Activated naive CD8-positive, alpha-beta T cell treated with anti-CD3 and anti-CD28 coated beads, Interleukin-2, amount 10 ng/mL, durations not matched to agents 7 days and 5 days (primary cell): ENCODE results near the gene FAAP100. TPM values are rescaled to one million over a fixed set of nuclear protein-coding genes. Genes with fewer than 3 reads are reported as not detected.

Experiments used
- ATAC-seq: fragments of 150-1000 bp; cut with Tn5 transposase; one replicate; pipeline ENCODE4 v1.10.0; 2021; ENCODE audit warnings: low read depth, moderate library complexity
- POLR2A ChIA-PET: fragments of 350-600 bp; sonication (Branson Sonifier 250); formaldehyde crosslinking; loops from one replicate; lab custom pipeline; 2021; ENCODE audit warnings: antibody characterized with exemption; lab: Charles Lee
- DNase-seq: peaks from one replicate; pipeline ENCODE4 v3.0.0; 2021
- H3K27ac Mint-ChIP-seq: one replicate; pipeline ENCODE4 v1.8.0; 2022; ENCODE audit warnings: mild to moderate bottlenecking, mixed read lengths
- H3K27me3 Mint-ChIP-seq: one replicate; pipeline ENCODE4 v1.8.0; 2022; ENCODE audit warnings: mild to moderate bottlenecking, moderate library complexity, mixed read lengths
- H3K36me3 Mint-ChIP-seq: one replicate; pipeline ENCODE4 v1.8.0; 2021; ENCODE audit warnings: mild to moderate bottlenecking, mixed read lengths
- H3K4me1 Mint-ChIP-seq: one replicate; pipeline ENCODE4 v1.8.0; 2021; ENCODE audit warnings: mixed read lengths
- H3K4me3 Mint-ChIP-seq: one replicate; pipeline ENCODE4 v1.8.0; 2022; ENCODE audit warnings: mild to moderate bottlenecking, moderate library complexity, mixed read lengths
- H3K9me3 Mint-ChIP-seq: one replicate; pipeline ENCODE4 v1.8.0; 2021; ENCODE audit warnings: mixed read lengths
- total RNA-seq, 2 experiments: library from RNA; stranded (reverse); gene quantifications; one replicate each; pipeline ENCODE4 v1.2.3, GENCODE V29; 2021

Gene FAAP100
- total RNA-seq, 2 experiments from 2014 or later, result 40.7 to 43.1 TPM

- H3K27me3 Mint-ChIP-seq, result no peaks in the 10 kb centered on the region
- H3K4me3 Mint-ChIP-seq, result no peak within 1 kb of the TSS
- no peaks in the 10 kb centered on the region for H3K4me1 Mint-ChIP-seq
- H3K36me3 Mint-ChIP-seq, result no peaks in the 10 kb centered on the region
- no peak for DNase-seq
- no peak for ATAC-seq
- no peaks in the 10 kb centered on the region for H3K9me3 Mint-ChIP-seq
- POLR2A ChIA-PET, result no interaction called here
- H3K27ac Mint-ChIP-seq, result no peak within 1 kb of the TSS
Observed at GRCh38 chr17:81527591-81528383, 24.4 kb downstream of the FAAP100 start, which contains the start of gene FSCN2. TSS of gene FSCN2 (plus strand) at chr17:81528377. CDS start at chr17:81528532, 155 bp downstream.

DNA sequence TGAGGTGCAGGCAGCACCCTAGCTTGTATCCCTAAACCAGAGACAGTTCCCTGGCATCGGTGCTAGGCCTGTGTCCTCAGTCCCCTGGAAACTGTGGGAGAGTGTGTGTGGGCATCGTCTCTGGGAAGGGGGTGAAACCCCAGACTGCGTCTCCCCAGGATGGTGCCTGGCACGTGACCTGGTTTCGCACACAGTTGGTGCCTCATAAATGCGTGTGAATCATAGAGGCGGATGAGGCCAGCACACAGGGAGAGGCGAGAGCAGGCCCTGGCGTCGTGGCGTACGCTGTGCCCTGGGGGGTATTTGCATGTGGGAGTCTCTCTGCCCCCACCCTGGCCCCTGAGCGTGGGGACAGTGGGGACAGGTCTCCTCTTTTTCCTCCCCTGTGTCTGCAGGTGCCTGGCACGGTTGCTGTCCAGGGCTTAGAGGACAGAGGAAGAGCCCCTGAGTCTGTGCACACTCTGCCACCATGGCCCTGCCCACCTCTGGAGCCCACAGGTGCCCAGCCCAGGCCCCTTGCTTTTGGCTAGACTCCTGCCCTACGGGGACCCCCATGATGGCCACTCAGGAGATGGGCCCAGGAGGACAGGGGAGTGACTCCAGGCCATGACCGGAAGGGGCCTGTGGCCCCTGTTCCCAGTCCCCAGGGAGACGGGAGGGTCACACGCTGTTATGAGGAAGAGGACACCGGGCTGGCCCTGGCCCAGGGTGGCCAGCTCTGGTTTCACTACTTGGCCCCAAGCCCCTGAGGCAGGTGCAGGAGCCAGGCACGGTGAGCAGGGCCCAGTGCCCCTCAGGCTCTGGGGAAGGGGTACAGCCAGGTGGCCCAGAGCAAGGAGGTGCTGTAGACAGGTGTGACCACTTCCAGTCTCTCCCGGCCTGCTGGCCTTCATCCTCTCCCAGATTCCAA is 25.2 kb downstream of the FAAP100 start:
- Mint-ChIP-seq H3K27ac (no peak overlapping the region), H3K9me3 (no peaks in the 10 kb centered on the region), H3K36me3 (no peaks in the 10 kb centered on the region), H3K27me3 (no peaks in the 10 kb centered on the region), H3K4me1 (no peaks in the 10 kb centered on the region), H3K4me3 (no peak overlapping the region)
- no peak for DNase-seq
- ATAC-seq, result no peak
- POLR2A ChIA-PET, result no interaction called here

GRCh38 chr17:81524865-81525159 is 27.3 kb downstream of the FAAP100 start:
- no peaks in the 10 kb centered on the region for H3K36me3 Mint-ChIP-seq
- H3K4me3 Mint-ChIP-seq, result no peak overlapping the region
- DNase-seq (no peak), ATAC-seq (no peak)
- H3K9me3 Mint-ChIP-seq, result no peaks in the 10 kb centered on the region
- no peak overlapping the region for H3K27ac Mint-ChIP-seq
- H3K4me1 Mint-ChIP-seq, result no peaks in the 10 kb centered on the region
- POLR2A ChIA-PET, result no interaction called here
- peaks cover 5% of the 10 kb centered on the region for H3K27me3 Mint-ChIP-seq

DNA sequence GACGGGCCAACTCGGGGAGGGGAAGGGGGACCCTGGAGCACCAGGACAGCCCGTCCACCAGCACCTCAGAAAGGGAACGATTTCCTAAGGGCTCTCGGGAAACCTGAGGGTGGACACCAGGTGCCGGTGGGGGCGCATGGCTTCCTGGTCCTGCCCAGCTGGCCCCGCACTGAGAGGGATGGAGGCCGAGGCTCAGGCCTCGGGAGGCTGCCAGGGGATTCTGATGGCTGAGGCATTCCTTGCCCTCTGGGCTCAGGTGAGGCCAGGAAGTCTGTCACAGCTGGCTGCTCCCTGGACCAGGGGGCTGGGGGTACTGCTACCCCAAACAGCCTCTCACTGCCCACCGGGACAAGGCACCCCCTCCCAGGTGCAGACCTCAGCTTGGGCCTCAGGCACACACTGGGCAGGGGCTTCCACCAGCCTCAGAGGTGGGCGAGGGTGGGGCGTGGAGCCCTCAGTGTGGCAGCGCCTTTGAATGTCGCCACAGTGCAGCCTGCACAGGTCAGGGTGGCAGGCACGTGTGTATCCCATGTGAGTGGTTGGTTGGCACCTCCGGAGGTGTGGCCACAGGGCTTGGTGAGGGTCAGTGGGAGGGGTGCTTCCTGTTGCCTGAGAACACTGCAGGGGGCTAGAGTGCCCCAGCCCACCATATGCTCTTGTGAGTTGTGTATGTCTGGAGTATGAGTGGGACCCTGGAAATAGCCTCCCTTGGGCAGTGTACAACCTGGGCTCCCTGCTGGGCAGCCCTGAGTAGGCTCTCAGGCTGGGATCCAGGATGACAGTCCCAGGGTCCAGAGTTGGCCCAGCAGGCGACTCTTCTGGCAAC is 27.9 kb downstream of the FAAP100 start:
- H3K27ac Mint-ChIP-seq, result no peak overlapping the region
- peaks cover 5% of the 10 kb centered on the region for H3K27me3 Mint-ChIP-seq
- DNase-seq (no peak), ATAC-seq (no peak)
- H3K4me1 Mint-ChIP-seq, result no peaks in the 10 kb centered on the region
- POLR2A ChIA-PET, result no interaction called here
- H3K9me3 Mint-ChIP-seq, result no peaks in the 10 kb centered on the region
- no peaks in the 10 kb centered on the region for H3K36me3 Mint-ChIP-seq
- H3K4me3 Mint-ChIP-seq, result no peak overlapping the region

DNA sequence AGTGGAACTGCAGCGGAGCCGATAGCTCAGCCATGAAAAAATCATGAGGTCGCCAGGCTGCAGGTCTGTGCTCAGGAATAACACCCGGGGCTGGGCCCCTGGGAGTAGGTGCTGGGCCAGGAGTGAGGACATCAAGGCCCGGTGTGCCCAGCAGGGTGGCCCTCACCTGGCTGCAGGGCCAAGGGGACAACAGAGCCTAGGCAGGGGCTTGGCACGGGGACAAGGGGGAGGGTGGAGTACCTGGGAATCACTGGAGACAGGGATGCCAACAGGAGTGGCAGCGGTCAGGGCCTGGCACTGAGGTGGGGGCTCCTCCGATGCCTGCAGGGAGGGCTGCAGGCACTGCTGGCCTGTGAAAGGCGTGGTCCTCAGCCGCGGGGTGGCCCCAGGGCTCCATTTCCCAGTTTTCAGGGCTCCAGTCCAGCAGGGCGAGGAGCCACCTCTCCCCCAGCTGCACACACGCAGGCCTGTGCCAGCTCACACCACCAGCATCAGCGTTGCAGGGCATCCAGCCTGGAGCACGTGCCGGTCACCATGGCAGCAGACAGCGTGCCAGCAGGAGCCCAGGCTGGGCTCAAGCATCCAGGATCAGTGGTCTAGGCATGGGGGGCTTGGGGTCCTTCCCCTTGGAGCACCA is 28.6 kb downstream of the FAAP100 start:
- DNase-seq (no peak), ATAC-seq (no peak)
- no peaks in the 10 kb centered on the region for H3K36me3 Mint-ChIP-seq
- no peaks in the 10 kb centered on the region for H3K4me1 Mint-ChIP-seq
- H3K27me3 Mint-ChIP-seq, result peaks cover 5% of the 10 kb centered on the region
- no peak overlapping the region for H3K27ac Mint-ChIP-seq
- POLR2A ChIA-PET, result interaction anchor here (0.8 kb wide), 1 partner anchor 28 kb away, joined by 3 read pairs; no protein-coding TSS in a partner anchor
- no peaks in the 10 kb centered on the region for H3K9me3 Mint-ChIP-seq
- H3K4me3 Mint-ChIP-seq, result no peak overlapping the region

DNA sequence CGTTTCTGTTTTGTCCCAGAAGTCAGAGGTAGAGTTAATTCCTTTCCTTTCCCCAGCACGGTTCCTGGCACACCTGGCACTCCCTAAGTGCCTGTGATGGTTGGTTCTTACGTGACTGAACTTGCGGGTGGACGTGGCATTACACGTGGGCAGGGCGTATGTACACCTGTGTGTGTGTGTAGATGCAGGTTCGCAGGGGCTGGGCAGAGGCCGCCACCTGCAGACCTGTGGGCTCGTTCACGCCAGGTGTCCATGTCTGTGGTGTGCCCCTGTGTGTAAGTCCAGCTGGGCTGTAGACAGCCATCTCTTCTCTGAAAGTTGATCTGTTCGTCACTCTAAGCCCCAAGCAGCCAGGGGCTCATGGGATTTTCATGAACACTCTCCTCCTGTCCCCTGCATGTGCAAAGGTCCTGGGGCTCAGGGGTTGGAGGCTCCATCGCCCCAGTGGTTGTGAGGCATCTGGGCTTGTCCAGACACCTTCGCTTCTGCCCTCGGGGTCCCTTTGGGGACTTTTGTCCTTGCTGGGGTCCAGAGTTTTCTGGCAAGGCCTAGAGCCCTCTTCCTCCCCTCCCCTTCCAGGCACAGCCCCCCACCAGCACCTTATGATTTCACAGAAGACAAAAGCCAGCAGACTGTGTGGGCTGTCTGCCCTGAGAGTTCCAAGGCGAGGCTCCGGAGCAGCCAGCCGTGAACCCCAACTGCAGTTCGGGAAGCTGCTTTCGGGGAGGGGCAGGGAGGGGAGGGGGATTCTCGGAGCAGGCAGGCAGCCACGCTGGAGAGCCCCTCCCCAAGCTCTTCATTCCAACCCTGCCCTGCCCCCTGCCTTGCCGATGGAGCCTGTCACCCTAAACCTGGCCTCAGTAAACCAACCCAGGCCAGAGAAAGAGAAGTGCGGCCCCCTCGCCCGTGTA is 29.4 kb downstream of the FAAP100 start:
- H3K27ac Mint-ChIP-seq, result no peak overlapping the region
- ATAC-seq (no peak), DNase-seq (no peak)
- peaks cover 5% of the 10 kb centered on the region for H3K27me3 Mint-ChIP-seq
- POLR2A ChIA-PET, result interaction anchor here (0.8 kb wide), 1 partner anchor 29 kb away, joined by 3 read pairs; no protein-coding TSS in a partner anchor
- H3K9me3 Mint-ChIP-seq, result no peaks in the 10 kb centered on the region
- H3K4me3 Mint-ChIP-seq, result no peak overlapping the region
- no peaks in the 10 kb centered on the region for H3K36me3 Mint-ChIP-seq
- H3K4me1 Mint-ChIP-seq, result peaks cover 4% of the 10 kb centered on the region

DNA sequence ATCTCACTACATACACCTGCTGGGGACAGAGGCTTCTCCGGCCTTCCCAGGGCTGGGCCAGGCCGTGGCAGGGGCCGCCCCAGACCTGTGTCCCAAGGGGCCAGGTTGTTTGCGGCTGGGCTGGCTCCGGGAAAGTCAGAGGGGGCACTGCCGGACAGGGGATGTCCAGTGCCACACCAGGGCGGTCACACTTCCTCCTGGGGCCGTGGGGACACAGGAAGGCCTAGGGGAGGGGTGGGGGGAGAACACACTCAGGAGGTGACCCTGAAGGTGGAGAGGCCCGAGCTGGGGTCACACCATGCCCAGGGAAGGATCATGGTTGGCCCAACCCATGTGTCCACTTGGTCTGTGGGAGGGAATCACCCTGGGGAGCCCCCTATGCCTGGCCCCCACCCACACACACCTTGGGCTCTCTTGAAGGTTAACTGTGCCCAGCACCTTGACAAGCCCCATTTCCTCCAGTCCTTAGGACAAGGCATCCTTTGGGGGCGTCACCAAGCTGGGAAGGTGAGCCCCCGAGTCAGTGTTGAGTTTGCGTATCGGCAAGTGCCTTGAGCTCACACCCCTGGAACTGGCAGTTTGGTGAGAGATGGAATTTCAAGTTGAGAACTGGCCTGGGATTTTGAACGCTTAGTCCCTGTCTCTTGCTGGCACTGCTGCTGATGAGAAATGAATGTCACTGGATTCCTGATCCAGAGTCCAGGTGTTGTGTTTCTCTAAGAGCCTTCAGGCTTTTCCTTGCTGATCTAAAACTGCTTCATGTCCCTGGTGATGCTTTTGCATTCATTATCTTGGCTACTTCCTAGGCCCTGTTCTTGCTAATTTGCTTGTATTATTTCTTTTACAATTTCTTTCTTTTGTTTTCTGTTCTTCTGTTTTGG is 31.9 kb downstream of the FAAP100 start:
- peaks cover 5% of the 10 kb centered on the region for H3K27me3 Mint-ChIP-seq
- POLR2A ChIA-PET, result interaction anchor here (0.6 to 3.0 kb wide), 2 partner anchors 32 kb away, joined by 3 to 23 read pairs; partner anchors contain the start of gene FAAP100
- no peaks in the 10 kb centered on the region for H3K36me3 Mint-ChIP-seq
- H3K4me1 Mint-ChIP-seq, result peaks cover 10% of the 10 kb centered on the region
- DNase-seq, result no peak
- peak overlapping the region; percentile 5 for H3K27ac Mint-ChIP-seq
- H3K9me3 Mint-ChIP-seq, result no peaks in the 10 kb centered on the region
- H3K4me3 Mint-ChIP-seq, result peak overlapping the region; percentile 2
- no peak for ATAC-seq

- peak overlapping the region; percentile 25 for H3K4me3 Mint-ChIP-seq
- ATAC-seq (peak; percentile 25), DNase-seq (peak; percentile 75)
- H3K36me3 Mint-ChIP-seq, result no peaks in the 10 kb centered on the region
- POLR2A ChIA-PET, result interaction anchor here (1.0 to 3.0 kb wide), 6 partner anchors 8 to 33 kb away, joined by 3 to 23 read pairs (median 6); partner anchors contain the start of gene FAAP100
- H3K27ac Mint-ChIP-seq, result no peak overlapping the region
- peaks cover 10% of the 10 kb centered on the region for H3K4me1 Mint-ChIP-seq
- peaks cover 5% of the 10 kb centered on the region for H3K27me3 Mint-ChIP-seq
- no peaks in the 10 kb centered on the region for H3K9me3 Mint-ChIP-seq
Observed at GRCh38 chr17:81519284-81520020, 32.7 kb downstream of the FAAP100 start.

GRCh38 chr17:81518785-81519283 is 33.3 kb downstream of the FAAP100 start:
- peaks cover 10% of the 10 kb centered on the region for H3K4me1 Mint-ChIP-seq
- peak; percentile 66 for DNase-seq
- no peaks in the 10 kb centered on the region for H3K36me3 Mint-ChIP-seq
- H3K9me3 Mint-ChIP-seq, result no peaks in the 10 kb centered on the region
- no peak overlapping the region for H3K27ac Mint-ChIP-seq
- ATAC-seq, result no peak
- POLR2A ChIA-PET, result interaction anchor here (1.0 to 3.0 kb wide), 6 partner anchors 8 to 33 kb away, joined by 3 to 23 read pairs (median 6); partner anchors contain the start of gene FAAP100
- H3K4me3 Mint-ChIP-seq, result peak overlapping the region; percentile 25
- H3K27me3 Mint-ChIP-seq, result peaks cover 5% of the 10 kb centered on the region

- no peak for ATAC-seq
- Mint-ChIP-seq H3K4me1 (peaks cover 10% of the 10 kb centered on the region), H3K9me3 (no peaks in the 10 kb centered on the region), H3K27me3 (peaks cover 5% of the 10 kb centered on the region), H3K4me3 (peak overlapping the region; percentile 67), H3K36me3 (no peaks in the 10 kb centered on the region), H3K27ac (peak overlapping the region; percentile 77)
- POLR2A ChIA-PET, result interaction anchor here (0.7 to 3.0 kb wide), 8 partner anchors 10 to 287 kb away, joined by 3 to 23 read pairs (median 4); partner anchors contain the start of genes ARL16, FAAP100 and HGS
- no peak for DNase-seq
Observed at GRCh38 chr17:81518113-81518784, 33.9 kb downstream of the FAAP100 start.
